Neuronal stem cell (in vitro differentiated cells): ENCODE measurements around the gene MCC.

ENCODE experiments used
- DNase-seq: peaks from one replicate; pipeline ENCODE4 v3.0.0-alpha.2; 2013; ENCODE audit warnings: low spot score
- H2AFZ ChIP-seq: one replicate; pipeline ENCODE4 v1.6.1; 2013; ENCODE audit warnings: mild to moderate bottlenecking, low read length, inconsistent platforms
- H2AK5ac ChIP-seq: 2 replicates; pipeline ENCODE4 v1.6.1; 2013; ENCODE audit warnings: low read depth, mild to moderate bottlenecking, inconsistent platforms, low read length, moderate library complexity, mixed read lengths
- H2BK120ac ChIP-seq: 2 replicates; pipeline ENCODE4 v1.6.1; 2013; ENCODE audit warnings: low read depth, mild to moderate bottlenecking, inconsistent platforms, low read length, moderate library complexity, mixed read lengths
- H2BK12ac ChIP-seq: one replicate; pipeline ENCODE4 v1.6.1; 2013; ENCODE audit warnings: low read length, inconsistent platforms
- H2BK15ac ChIP-seq: 2 replicates; pipeline ENCODE4 v1.6.1; 2013; ENCODE audit warnings: mild to moderate bottlenecking, low read length, inconsistent platforms, mixed read lengths
- H2BK5ac ChIP-seq: one replicate; pipeline ENCODE4 v1.6.1; 2013; ENCODE audit warnings: inconsistent platforms, mild to moderate bottlenecking, low read length, moderate library complexity
- H3K14ac ChIP-seq: one replicate; pipeline ENCODE4 v1.6.1; 2013; ENCODE audit warnings: low read length, inconsistent platforms
- H3K18ac ChIP-seq: 2 replicates; pipeline ENCODE4 v1.6.1; 2013; ENCODE audit warnings: low read length, inconsistent platforms
- H3K23ac ChIP-seq: 2 replicates; pipeline ENCODE4 v1.6.1; 2013; ENCODE audit warnings: low read depth, mild to moderate bottlenecking, mixed read lengths, low read length, inconsistent platforms; ENCODE audit not compliant: poor library complexity
- H3K27ac ChIP-seq: replicated peaks from 3 replicates; pipeline ENCODE4 v1.5.1; 2013; ENCODE audit warnings: low read length, inconsistent platforms
- H3K27me3 ChIP-seq, 3 experiments: 2 replicates each; pipeline ENCODE4 v1.6.1; 2013; ENCODE audit warnings: low read length in 3 of 3, mild to moderate bottlenecking in 2 of 3, inconsistent platforms in 1 of 3, low read depth in 1 of 3, mixed read lengths in 1 of 3, moderate library complexity in 1 of 3; ENCODE audit not compliant: control insufficient read depth in 3 of 3, insufficient read depth in 3 of 3
- H3K36me3 ChIP-seq, 2 donors: replicated peaks in 1 of 2; 2 replicates each; pipeline ENCODE4 v1.6.1; 2013; ENCODE audit warnings: low read length in 2 of 2; ENCODE audit not compliant: control insufficient read depth in 2 of 2, insufficient read depth in 2 of 2
- H3K4ac ChIP-seq: 2 replicates; pipeline ENCODE4 v1.6.1; 2013; ENCODE audit warnings: inconsistent platforms, mild to moderate bottlenecking, low read length, moderate library complexity
- H3K4me1 ChIP-seq, 2 donors: 1 replicate in 1 of 2; 2 replicates in 1 of 2; pipeline ENCODE4 v1.6.1; 2013; ENCODE audit warnings: low read length in 2 of 2, low read depth in 1 of 2; ENCODE audit not compliant: control insufficient read depth in 2 of 2, insufficient read depth in 1 of 2
- H3K4me2 ChIP-seq: one replicate; pipeline ENCODE4 v1.6.1; 2013; ENCODE audit warnings: mild to moderate bottlenecking, low read length, inconsistent platforms; ENCODE audit not compliant: insufficient read depth, poor library complexity, severe bottlenecking
- H3K4me3 ChIP-seq, 2 donors: 2 replicates each; pipeline ENCODE4 v1.5.1; 2013; ENCODE audit warnings: low read length in 2 of 2, mild to moderate bottlenecking in 2 of 2, inconsistent platforms in 1 of 2, moderate library complexity in 1 of 2
- H3K79me1 ChIP-seq: one replicate; pipeline ENCODE4 v1.6.1; 2013; ENCODE audit warnings: low read depth, mild to moderate bottlenecking, inconsistent platforms, low read length, moderate library complexity
- H3K9ac ChIP-seq: one replicate; pipeline ENCODE4 v1.6.1; 2013; ENCODE audit warnings: mild to moderate bottlenecking, low read depth, low read length, inconsistent platforms; ENCODE audit not compliant: poor library complexity
- H3K9me3 ChIP-seq, 2 donors: replicated peaks in 1 of 2; 2 replicates each; pipeline versions ENCODE3 to v1.6.1; 2013; ENCODE audit warnings: low read length in 2 of 2, mild to moderate bottlenecking in 2 of 2, inconsistent platforms in 1 of 2, low read depth in 1 of 2, mixed read lengths in 1 of 2, moderate library complexity in 1 of 2; ENCODE audit not compliant: control insufficient read depth in 2 of 2, insufficient read depth in 1 of 2
- H4K8ac ChIP-seq: one replicate; pipeline ENCODE4 v1.6.1; 2013; ENCODE audit warnings: low read depth, mild to moderate bottlenecking, inconsistent platforms, low read length, moderate library complexity
- H4K91ac ChIP-seq: one replicate; pipeline ENCODE4 v1.6.1; 2013; ENCODE audit warnings: low read length, low read depth, mild to moderate bottlenecking, inconsistent platforms; ENCODE audit not compliant: poor library complexity
- WGBS, 2 donors: extraction: QIAGEN DNeasy Blood & Tissue Kit; methylation state at CpG; one replicate each; pipeline ENCODE4 v1.1.7; 2013; ENCODE audit warnings: missing lambda C conversion rate in 2 of 2, mixed read lengths in 1 of 2; ENCODE audit not compliant: insufficient read length in 2 of 2, insufficient replicate concordance in 1 of 2; ENCODE audit errors: extremely low coverage in 2 of 2; 5-methylcytosine and 5-hydroxymethylcytosine counted together

The MCC gene

GRCh38 chr5:113389116-113389515, 99.1 kb downstream of the MCC start:
- no peak overlapping the region for H3K27ac ChIP-seq

DNA sequence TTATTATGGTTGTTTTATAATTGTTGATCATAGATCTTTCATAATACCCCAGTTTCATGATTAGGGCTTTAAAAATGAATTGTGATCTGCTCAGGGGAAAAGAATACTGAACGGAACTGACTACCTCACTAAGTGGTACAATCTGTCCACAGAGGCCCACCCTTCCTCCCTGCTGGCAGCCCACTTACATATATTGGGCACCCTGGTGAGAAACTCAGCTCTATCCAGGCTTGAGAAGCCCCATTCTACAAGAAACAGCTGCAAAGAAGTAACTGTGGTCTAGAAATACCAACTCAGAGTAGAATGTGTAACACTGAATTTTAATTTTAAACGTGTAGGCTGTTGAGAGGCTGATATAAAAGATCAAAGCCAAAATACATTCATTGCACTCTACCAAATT, 100.4 kb downstream of the MCC start:
- H2BK15ac ChIP-seq: no peak overlapping the region
- no peak overlapping the region for H3K27ac ChIP-seq
- H3K9me3 ChIP-seq: peaks cover 0 to 2% of the 10 kb centered on the region in 2 donors
- no peak overlapping the region for H4K8ac ChIP-seq
- no peak overlapping the region for H2AFZ ChIP-seq
- H3K23ac ChIP-seq: no peak overlapping the region
- H3K4me3 ChIP-seq: no peak overlapping the region
- no peak overlapping the region for H3K9ac ChIP-seq
- no peak overlapping the region for H2BK120ac ChIP-seq
- H3K18ac ChIP-seq: no peak overlapping the region
- no peaks in the 10 kb centered on the region for H3K27me3 ChIP-seq
- no peak overlapping the region for H2BK5ac ChIP-seq
- H3K4ac ChIP-seq: no peak overlapping the region
- WGBS, 2 donors: no CpG with 5 or more reads among the region's 2 CpGs
- H3K36me3 ChIP-seq: no peaks in the 10 kb centered on the region
- no peak overlapping the region for H3K4me2 ChIP-seq
- H4K91ac ChIP-seq: no peak overlapping the region
- peaks cover 0 to 6% of the 10 kb centered on the region in 2 donors for H3K4me1 ChIP-seq
- no peak for DNase-seq
- no peak overlapping the region for H2BK12ac ChIP-seq
- no peaks in the 10 kb centered on the region for H3K79me1 ChIP-seq
- no peak overlapping the region for H3K14ac ChIP-seq
- no peak overlapping the region for H2AK5ac ChIP-seq

More at GRCh38 chr5:113389116-113389515, 99.1 kb downstream of the MCC start:
- Histone ChIP-seq H3K9me3 (peaks cover 0 to 2% of the 10 kb centered on the region in 2 donors), H4K91ac (no peak overlapping the region), H3K4ac (no peak overlapping the region), H3K18ac (no peak overlapping the region), H2BK5ac (no peak overlapping the region), H3K14ac (no peak overlapping the region), H4K8ac (no peak overlapping the region), H2AK5ac (no peak overlapping the region), H3K4me1 (peaks cover 0 to 6% of the 10 kb centered on the region in 2 donors), H3K27me3 (no peaks in the 10 kb centered on the region), H2AFZ (no peak overlapping the region), H3K79me1 (no peaks in the 10 kb centered on the region), H3K4me3 (no peak overlapping the region), H3K23ac (no peak overlapping the region), H2BK12ac (no peak overlapping the region), H3K36me3 (no peaks in the 10 kb centered on the region), H2BK15ac (no peak overlapping the region), H3K4me2 (no peak overlapping the region), H3K9ac (no peak overlapping the region), H2BK120ac (no peak overlapping the region)
- no CpG with 5 or more reads among the region's 4 CpGs for WGBS, 2 donors
- DNase-seq: no peak

GRCh38 chr5:113384782-113385285, 103.4 kb downstream of the MCC start:
- no peak overlapping the region for H2BK15ac ChIP-seq
- H2BK120ac ChIP-seq: no peak overlapping the region
- no peak overlapping the region for H3K4me3 ChIP-seq
- no peaks in the 10 kb centered on the region for H3K79me1 ChIP-seq
- no peak overlapping the region for H3K23ac ChIP-seq
- no peak overlapping the region for H2AK5ac ChIP-seq
- no peak overlapping the region for H3K14ac ChIP-seq
- no peak overlapping the region for H3K4me2 ChIP-seq
- peak overlapping the region; percentile 32 for H3K9ac ChIP-seq
- peaks cover 0 to 6% of the 10 kb centered on the region in 2 donors for H3K4me1 ChIP-seq
- H3K9me3 ChIP-seq: peaks cover 0 to 2% of the 10 kb centered on the region in 2 donors
- H3K4ac ChIP-seq: no peak overlapping the region
- H2BK5ac ChIP-seq: no peak overlapping the region
- no peaks in the 10 kb centered on the region for H3K27me3 ChIP-seq
- H3K36me3 ChIP-seq: no peaks in the 10 kb centered on the region
- H4K8ac ChIP-seq: no peak overlapping the region
- H2BK12ac ChIP-seq: no peak overlapping the region
- WGBS, 2 donors: no CpG with 5 or more reads among the region's 4 CpGs
- no peak overlapping the region for H4K91ac ChIP-seq
- no peak overlapping the region for H2AFZ ChIP-seq
- H3K27ac ChIP-seq: no peak overlapping the region
- H3K18ac ChIP-seq: no peak overlapping the region
- DNase-seq: no peak

DNA sequence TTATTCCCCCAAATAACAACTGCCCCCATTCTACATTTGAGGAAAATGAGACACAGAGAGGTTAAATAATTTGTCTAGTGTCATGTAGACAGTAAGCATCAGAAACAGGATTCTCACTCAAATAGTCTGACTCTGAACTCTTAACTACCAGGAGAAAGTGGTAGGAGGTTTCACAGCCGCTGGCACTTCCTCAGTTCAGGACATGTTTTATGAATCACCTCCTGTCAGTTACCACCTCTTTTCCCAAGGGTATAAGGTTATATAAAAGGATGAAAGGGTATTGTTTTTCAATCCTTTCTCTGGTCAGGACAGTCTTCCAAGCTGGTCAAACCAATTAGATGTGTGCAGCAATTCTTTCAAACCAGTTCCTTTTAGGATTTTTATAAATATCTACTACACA, 105.5 kb downstream of the MCC start:
- H4K8ac ChIP-seq: no peak overlapping the region
- no peak overlapping the region for H3K4me2 ChIP-seq
- no peak overlapping the region for H3K4ac ChIP-seq
- no peak overlapping the region for H3K27ac ChIP-seq
- WGBS, 2 donors: no CpG with 5 or more reads among the region's 1 CpG
- no peak overlapping the region for H2BK12ac ChIP-seq
- no peak overlapping the region for H2BK5ac ChIP-seq
- no peak overlapping the region for H3K14ac ChIP-seq
- no peak overlapping the region for H4K91ac ChIP-seq
- H3K9me3 ChIP-seq: no peaks in the 10 kb centered on the region
- H3K9ac ChIP-seq: no peak overlapping the region
- no peaks in the 10 kb centered on the region for H3K27me3 ChIP-seq
- H2BK15ac ChIP-seq: no peak overlapping the region
- H2AFZ ChIP-seq: no peak overlapping the region
- no peak overlapping the region for H2BK120ac ChIP-seq
- H3K18ac ChIP-seq: no peak overlapping the region
- H3K79me1 ChIP-seq: no peaks in the 10 kb centered on the region
- H3K36me3 ChIP-seq: no peaks in the 10 kb centered on the region
- H3K23ac ChIP-seq: no peak overlapping the region
- no peak overlapping the region for H3K4me3 ChIP-seq
- no peak for DNase-seq
- peaks cover 0 to 3% of the 10 kb centered on the region in 2 donors for H3K4me1 ChIP-seq
- no peak overlapping the region for H2AK5ac ChIP-seq
